Stimulated activated CD4-positive, alpha-beta T cell treated with anti-CD3 and anti-CD28 coated beads, Interleukin-4, amount 100 ng/mL, for 1 hour (primary cell): Measurements from ENCODE around the gene KIF7.

ENCODE experiments used
- DNase-seq: peaks from one replicate; pipeline ENCODE4 v3.0.0-alpha.2; 2020

Gene KIF7

DNA sequence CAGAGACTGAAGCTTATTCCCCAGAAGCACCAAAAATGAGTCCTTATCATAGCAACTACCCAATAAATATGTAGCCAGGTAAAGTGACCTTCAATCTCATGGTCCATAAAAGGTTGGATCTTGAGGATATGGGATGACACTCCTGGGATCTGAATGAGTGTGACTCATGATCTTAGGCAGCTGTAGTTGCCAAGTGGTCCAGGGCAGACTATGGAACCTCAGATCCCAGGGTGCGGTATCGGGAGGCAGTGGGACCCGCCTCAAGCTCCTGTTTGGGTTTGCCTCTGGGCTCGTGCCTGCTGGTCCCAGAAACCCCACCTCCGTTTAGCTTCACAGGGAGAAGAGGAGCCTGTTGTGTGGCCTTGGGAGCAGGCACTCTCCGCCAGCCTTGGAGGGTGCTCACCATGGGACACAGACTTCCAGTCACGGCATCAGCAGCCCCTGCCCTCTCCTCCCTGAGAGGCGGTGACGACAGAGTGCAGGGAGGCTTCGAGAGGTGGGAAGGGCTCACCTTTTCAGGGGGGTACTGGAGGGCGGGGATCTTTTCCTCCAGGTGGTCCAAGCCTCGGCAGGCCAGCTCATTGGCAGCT lies 15.8 kb upstream of the KIF7 start:
- no peak for DNase-seq

DNA sequence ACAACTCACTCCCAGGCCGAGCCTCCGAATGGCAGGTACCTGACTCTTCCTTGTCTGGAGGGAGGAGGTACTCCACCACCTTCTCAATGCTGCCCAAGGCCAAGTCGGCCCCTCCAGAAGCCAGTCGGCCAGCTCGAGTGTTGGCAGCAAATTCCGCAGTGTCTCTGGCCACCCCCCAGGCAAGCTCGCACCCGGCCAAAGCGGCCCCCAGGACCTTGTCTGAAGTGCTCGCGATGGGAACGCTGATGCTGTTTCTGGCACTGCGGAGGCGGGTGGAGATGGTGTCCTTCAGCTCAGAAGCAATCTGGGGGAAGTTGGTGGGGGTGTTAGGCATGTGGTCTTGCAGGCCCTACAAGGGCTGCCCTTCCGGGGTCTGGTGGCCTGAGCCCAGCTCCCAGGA lies 14.7 kb upstream of the KIF7 start:
- no peak for DNase-seq

DNA sequence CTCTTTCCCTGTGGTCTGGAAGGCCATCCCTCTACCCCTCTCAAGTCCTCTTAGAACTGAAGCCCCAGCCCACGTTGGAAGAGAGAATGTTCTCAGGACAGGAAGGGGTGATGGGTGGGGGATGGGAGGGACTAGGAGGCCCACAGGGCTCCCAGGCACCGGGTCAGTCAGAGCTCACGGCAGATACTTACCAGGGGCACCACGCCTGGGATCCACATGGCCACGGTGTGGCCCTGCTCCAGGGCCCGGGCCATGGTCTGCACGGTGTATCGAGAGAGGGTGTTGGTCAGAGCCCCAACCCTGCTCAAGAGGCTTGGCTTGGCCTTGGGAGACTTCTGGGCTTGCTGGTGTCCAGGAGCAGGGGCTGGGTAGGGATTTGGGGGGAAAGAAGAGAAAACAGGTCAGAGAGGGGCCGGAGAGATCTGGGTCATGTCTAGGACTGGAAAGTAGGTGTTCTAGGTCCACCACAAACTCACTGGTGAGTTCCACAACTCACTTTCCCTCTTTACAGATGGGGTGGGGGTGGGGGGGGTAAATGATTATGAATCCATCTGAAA lies 14.1 kb upstream of the KIF7 start:
- DNase-seq: no peak

DNA sequence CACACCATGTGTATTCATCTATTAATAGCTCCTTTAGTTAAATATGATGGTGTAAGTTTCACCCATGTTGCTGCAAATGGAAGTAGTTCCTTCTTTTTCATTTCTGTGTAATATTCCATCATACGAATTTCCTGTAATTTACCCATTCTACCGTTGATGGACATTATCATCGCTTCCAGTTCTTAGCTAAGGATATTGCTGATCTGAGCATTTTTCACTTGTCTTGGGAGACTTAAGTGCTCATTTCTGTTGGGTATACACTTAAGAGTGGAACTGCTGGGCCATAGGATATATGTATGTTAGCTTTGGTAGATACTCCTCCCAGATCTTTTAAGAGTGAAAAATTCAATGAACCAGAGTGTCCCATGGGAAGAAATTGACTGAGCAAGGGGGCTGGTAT lies 12.9 kb upstream of the KIF7 start:
- no peak for DNase-seq

DNA sequence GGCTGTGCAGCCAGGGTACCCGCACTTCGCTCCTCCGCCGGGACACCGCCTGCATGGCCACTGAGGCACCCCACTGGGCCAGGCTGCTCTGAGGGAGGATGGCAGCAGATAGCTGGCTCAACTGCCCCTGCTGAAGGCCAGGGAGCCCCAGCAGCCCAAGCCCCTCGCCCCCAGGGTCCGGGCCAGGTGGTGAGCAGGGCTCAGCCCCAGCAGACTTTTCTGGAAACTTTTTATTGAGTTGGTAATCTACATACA lies 12.4 kb upstream of the KIF7 start:
- no peak for DNase-seq

DNA sequence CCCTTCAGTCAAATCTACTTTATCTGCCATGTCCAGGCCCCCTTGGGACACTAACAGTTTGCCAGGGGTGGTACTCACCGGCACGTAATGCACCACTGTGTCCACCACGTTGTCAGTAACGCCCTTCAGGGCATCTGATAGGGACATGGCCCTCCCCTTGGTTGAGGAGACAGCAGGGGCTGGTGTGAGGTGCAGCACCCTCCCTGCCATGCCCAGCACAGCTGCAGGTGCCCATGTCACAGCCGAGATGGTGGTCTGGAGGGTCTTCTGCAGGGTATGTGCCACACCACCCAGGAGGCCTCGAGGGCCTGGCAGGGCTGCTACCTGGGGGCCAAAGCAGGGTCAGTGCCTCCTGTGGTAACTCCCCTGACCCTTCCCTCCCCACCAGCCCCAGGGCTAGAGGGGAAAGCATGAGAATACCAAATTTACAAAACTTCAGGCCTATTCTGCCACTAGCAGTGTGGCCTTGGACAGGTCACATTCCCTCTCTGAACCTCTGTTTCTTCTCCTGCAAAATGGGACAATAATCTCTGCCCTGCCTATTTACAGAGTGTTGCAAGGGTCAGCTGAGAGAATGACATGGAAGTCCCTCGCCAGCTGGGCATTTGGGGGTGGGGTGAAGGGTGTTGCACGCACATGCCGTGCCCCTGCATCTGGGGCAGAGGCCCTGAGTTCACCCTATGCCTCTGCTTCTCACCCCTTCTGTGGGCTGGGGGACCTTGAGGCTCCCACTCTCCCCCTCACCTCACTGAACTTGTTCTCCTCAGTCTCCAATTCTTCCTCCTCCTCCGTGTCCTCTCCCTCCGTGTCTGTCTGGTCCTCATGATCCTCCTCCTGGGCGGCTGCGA lies 11.8 kb upstream of the KIF7 start:
- no peak for DNase-seq

DNA sequence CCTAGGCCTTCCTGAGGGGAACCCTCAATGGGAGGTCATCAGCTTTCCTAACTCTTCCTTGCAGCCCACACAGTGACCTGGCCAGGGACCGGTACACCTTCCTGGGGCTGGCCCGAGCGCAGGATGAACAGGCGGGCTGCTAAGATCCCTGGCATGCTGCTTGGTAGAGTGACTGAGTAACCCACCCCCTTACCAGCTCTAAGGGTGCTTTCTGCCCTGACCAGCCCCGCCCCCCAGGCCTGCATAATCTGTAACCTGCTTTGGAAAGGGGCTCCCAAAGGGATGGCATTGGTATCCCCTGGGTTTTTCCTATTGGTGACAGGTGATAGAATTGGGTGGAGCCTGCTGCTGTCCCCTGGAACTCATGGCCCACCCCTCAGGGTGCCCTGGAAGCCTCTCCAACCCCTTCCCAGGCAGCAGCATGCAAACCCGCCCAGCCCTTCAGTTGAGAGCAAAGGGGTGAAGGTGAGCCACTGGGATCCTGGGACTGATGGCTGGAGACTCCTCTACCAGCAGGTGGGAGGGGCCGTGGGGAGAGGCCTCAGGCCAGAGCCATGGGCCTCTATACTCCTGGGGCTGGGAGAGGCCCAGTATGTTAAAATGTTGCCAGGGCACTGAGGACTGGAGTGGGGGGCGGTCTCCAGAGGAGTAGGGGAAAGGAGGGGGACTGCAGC lies 11.1 kb upstream of the KIF7 start:
- DNase-seq: no peak

DNA sequence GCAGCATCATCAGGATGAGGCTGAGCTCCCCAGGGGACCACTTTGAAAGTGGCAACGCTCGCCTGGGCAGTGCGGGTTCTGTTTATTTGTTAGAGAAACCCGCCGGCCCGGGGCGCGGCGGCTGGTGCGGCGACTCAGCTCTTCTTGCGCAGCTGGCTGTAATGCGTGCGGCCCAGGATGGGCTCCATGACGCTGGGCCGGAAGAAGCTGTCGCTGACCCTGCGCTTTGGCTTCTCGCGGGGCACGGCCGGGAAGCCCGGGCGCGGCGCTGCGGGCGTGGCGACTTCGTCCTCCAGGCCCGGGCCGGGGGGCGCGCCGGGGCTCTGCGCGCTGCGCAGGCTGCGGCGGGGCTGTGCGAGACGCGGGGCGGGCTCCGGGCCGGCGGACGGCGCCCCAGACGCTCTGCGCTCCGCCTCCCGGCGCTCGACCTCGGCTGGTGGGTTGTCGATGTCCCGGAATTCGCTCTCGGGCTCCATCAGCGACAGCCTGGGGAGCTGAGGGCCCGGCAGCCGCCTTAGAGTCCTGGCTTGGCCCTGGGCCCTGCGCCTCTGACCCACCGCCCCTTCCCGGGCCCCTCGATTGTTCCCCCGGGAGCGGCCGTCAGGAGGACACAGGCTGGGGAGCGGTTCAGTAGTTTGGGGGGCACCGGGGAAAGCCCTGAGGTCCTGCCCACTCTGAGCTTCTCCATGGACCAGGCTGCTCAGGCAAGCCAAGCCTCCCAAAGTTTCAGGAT lies 10.3 kb upstream of the KIF7 start:
- no peak for DNase-seq

DNA sequence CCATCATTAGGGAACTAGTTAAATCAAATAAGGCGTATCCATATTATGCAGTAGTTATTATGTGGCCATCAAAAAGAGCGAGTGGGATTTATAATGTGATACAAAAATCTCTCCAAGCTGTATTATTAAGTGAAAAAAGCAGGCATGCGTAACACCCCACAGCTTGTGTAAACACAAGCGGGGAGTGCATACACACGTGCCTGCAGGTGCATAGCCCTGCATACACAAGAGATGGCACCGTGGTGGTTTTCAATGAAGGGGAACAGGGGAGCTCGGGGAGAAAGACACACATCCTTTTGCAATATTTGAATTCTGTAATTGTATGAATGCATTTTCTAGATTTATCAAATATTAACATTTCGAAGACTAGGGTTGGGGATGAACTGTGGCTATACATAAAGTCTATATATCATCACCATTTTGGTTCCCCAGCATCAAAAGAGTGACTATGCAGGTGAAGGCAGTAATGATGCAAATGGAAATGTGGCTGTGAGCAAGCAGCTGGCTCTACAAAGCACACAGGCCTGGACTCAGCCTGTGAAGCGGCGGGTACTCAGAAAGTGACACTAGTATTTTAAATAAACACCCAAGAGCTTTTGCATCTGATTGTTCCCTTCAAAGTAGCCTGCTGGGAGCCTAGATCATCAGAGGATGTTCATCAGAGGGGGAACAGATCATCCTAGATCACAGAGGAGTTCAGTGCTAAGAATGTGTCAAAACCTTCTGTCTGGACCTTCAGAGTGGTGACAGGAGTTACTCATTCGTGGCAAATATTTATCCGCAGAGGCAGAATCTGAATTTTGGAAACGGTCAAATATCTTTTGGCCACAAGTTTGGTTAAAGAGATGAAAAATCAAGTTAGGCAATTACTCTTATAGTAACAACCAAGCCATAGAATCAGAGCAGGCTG lies 9.4 kb upstream of the KIF7 start:
- DNase-seq: no peak

DNA sequence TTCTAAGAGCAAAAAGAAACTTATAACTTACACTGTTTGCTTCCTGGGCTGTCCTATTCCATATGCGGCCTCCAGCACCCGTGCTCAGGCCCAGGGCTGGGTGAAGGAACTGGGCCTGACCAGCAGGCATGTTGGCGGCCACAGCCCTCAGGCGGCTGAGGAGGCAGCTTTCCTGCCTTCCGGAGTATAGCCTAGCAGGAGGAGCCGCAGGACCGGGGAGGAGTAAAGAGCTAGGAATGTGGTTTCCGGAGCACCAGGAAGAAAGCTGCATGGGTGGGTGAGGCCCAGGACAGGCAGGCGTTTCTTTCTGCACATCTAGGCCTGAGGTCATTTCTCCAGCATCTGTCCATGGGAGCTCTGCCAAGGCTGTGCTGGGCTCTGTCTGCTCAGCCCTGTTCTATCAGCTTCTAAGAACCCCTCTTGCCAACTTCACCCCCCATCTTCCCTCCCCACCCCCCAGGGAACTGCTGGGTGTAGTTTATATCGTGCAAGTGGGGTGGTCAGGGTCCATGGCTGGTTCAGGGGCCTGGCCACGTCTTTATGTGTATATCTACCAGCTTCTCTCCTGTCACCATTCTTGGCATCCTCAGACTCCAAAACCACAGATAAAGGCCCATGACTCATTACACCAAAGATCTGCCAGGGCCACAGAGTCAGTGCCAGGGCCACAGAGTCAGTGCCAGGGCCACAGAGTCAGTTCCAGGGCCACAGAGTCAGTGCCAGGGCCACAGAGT lies 7.8 kb upstream of the KIF7 start:
- DNase-seq: no peak

DNA sequence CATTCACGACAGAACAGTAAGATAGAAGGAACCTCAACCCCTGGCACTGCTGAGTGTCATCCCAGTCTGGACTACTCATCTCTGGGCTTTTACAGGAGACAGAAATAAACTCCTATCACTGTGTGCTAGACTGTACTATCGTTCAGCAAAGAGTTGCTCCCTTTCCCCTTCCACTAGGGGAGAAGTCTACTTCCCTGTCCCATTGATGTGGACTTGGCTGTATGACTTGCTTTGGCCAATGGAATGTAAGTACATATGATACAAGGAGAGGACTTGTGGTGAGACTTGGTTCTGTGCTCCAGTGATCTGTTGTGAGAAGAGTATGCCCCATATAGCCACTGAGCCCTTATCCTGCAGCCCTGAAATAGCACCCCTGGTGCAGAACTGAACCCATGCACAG lies 5.3 kb upstream of the KIF7 start:
- no peak for DNase-seq

DNA sequence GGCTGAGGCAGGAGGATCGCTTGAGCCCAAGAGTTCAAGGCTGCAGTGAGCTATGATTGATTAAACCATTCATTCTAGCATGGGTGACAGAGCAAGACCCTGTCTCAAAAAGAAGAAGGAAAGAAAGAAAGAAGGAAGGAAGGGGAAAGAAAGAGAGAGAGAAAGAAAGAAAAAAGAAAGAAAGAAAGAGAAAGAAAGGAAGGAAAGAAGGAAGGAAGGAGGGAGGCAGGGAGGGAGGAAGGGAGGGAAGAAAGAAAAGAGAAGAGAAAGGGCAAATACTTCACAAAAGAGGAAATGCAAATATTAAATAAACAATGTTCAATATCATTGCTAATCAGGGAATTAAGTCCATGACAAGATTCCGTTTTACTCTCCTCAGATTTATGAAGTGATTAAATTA lies 4.0 kb upstream of the KIF7 start:
- no peak for DNase-seq

DNA sequence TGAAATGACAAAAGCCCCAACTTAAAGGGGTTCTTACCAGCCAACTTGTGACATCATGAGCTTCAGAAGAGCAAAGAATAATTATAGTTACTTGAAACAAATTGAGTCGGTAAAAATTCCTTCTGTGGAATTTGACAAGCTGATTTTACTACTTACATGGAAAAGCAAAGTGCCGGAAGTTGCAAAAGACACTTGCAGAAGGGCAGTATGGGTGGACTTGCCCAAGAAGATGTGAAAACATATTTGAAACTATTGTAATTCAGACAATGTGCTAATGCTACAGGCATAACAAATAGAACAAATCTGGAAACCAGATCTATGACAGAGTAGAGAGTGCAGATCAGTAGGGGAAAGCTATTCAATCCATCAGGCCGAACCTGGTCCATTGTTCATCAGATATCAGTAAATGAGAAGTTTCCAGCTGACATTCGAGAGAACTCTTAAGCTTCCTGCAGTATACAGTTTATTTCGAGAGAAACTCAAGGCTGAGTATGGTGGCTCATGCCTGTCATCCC lies 2.5 kb upstream of the KIF7 start:
- DNase-seq: no peak

DNA sequence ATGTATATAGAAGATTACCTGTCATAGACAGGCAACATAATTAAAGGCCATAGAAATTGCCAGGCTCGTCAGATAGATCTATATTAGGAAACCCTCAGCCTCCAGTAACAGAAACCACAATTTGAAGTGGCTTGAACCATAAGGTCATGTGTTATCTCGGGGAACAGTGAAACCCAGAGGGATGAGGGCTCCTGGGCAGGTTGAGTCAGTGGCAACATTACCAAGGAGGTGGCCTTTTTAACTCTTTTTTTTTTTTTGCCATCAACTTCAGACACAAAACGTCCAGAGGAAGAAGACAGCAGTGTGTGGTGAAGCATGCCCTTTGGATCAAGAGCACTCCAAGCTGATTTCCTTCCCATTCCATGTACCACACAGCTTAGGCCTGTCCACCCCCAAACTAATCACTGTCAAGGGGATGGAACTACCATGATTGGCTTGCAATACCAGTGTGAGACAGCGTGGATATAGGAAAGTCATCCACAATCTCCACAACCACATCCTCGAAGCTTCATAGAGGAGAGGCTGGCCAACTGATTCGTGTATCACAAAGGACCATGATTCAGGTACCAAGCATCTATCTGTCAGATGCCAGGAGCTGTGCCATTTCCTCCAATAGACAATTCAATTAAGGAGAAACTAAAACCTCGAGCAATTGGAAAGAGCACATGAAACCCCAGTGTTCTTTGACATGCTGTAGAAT lies 999 bp upstream of the KIF7 start:
- DNase-seq: no peak

DNA sequence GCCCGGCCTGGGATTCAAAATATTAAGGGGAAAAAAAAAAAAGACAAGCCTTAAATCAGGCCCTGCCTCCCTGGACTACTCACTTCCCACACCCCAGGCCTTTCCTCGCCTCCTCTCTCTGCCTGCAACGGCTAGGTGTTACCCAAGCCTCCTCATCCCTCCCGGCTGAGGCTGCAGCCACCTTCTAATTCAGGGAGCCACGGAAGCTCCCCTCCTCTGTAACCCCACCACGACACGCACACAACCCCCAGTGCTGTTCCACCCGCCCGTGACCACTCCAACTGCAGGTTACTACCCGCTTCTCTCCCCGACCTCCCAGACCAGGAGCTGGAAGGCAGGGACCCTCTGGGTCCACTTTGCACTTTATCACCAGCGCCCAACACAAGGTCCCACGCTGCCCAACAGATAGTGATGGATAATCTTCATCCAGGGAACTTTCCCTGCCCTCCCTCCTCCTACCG lies 936 bp downstream of the KIF7 start:
- no peak for DNase-seq

DNA sequence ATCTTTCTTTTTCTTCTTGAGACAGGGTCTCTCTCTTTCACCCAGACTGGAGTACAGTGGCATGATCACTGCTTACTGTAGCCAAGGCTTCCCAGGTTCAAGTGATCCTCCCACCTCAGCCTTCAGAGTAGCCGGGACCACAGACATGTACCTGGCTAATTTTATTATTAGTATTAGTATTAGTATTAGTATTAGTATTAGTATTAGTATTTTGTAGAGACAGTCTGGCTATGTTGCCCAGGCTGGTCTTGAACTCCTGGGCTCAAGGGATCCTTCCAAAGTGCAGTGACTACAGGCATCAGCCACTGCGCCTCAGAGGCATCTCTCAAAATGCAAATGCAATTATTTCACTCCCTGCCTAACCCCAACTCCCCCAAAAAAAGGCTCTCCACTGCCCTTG lies 1.7 kb downstream of the KIF7 start:
- DNase-seq: no peak

DNA sequence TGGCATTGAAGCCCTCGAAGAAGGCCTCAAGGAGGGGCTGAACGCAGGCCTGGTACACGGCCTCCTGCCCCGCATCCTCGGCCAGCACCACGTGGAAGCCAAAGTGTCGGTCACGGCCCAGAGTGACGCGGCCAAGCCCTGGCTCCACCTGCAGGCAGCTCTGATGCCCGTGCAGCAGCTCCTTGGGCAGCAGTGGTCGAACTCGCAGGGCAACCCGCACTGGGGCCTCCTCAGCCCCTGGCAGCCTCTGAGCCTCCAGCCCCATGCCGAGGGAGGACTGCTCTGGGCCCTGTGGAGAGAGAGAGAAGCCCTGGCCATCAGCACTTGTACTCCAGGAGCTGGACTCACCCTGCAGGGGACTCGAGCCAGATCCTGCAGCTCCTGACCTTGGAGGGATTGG lies 2.6 kb downstream of the KIF7 start:
- DNase-seq: no peak

DNA sequence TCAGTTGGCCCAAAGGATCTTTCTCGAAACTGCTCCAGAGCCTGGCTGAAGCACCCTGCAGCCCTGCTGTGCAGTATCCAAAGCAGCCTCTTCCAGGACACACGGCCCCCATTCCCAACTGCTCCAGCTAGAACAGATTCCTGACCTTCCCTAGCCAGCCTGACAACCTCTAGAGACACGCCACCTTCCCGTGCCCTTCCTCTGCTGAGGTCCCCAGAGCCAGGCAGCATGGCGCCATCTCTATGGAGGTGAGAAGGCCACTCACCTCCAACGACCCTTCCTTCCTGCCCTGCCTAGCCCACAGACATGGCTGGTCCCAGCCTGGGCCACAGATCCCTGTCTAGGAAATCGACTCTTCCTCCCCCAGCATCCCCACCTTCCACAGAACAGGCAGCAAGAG lies 3.1 kb downstream of the KIF7 start:
- DNase-seq: no peak

DNA sequence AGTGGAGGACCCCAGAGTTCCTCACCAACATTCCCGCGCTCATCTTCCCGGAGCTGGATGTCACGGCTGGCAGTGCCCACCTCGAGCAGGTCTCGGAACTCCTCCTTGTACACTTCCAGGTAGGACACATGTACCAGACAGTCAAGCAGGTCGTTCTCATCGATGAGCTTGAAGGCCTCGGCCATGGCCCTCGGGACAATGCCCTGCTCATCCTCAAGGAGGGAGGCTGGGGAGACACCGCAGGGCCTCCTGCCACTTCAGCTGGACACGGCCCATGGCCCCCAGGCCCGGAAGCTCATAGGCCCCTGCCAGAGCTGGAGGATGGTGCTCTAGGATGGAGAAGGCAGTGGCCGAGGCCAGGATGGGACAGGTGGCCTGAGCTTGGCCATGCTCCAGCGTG lies 5.6 kb downstream of the KIF7 start:
- DNase-seq: no peak

DNA sequence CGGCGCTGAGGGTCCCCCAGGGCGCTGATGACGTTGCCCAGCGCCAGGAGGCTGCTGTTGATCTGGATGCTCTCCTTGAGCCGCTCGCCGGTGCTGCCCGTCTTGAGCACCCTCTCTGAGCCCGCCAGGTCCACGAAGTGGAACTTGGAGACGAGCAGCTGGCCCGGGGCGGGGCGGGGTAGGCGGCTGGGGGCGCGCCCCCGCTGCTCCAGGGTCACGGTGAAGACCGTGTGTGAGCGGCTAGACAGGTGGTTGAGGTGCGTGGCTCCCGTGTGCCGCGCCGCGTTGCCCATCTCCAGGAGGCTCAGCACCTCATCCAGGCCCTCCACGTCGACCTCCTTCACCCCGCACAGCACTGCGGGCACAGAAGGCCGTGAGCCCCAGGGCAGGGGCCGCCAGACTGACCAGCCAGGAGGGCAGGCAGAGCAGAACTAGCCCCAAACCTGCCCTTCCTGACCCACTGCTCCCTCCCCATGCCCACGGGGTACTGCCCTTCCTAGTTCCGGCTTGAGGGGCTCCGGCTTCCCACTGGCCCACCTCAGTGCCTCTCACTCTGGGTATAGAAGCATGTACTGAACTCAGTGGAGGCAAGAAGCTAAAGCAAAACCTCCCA lies 6.1 kb downstream of the KIF7 start:
- no peak for DNase-seq
